ENCODE results near the gene KLF14.
"Not testable (repeated sequence)": the region's sequence is repeated elsewhere in the genome, so short reads cannot be mapped to it uniquely, and the experiment has no call there.

Gene KLF14

GRCh38 chr7:130733931-130734814 lies at the start of gene KLF14:
TSS of gene KLF14 (minus strand) at chr7:130734207. CDS start at chr7:130734033, 174 bp downstream.
- no peak for FAIRE-seq

GRCh38 chr7:130781346-130781745 lies 47.3 kb upstream of the KLF14 start:
- FAIRE-seq = no peak

- no peak for FAIRE-seq
Measured at GRCh38 chr7:130777426-130777825, 43.4 kb upstream of the KLF14 start.

- not testable (repeated sequence) for FAIRE-seq
Measured at GRCh38 chr7:130772456-130772855, 38.4 kb upstream of the KLF14 start.

- no peak for FAIRE-seq
Measured at GRCh38 chr7:130768854-130769253, 34.8 kb upstream of the KLF14 start.

GRCh38 chr7:130764569-130764968 lies 30.6 kb upstream of the KLF14 start:
- FAIRE-seq = not testable (repeated sequence)

- peak; percentile 98 for FAIRE-seq
Measured at GRCh38 chr7:130758429-130759056, 24.5 kb upstream of the KLF14 start.

- FAIRE-seq = no peak
Measured at GRCh38 chr7:130756316-130756715, 22.3 kb upstream of the KLF14 start.

GRCh38 chr7:130752424-130752823 lies 18.4 kb upstream of the KLF14 start:
- FAIRE-seq = no peak

GRCh38 chr7:130750755-130751154 lies 16.7 kb upstream of the KLF14 start:
- no peak for FAIRE-seq

- FAIRE-seq = no peak
Measured at GRCh38 chr7:130748531-130749389, 14.8 kb upstream of the KLF14 start.

GRCh38 chr7:130741331-130741995 lies 7.5 kb upstream of the KLF14 start:
- no peak for FAIRE-seq

- no peak for FAIRE-seq
Measured at GRCh38 chr7:130740606-130741005, 6.6 kb upstream of the KLF14 start.

GRCh38 chr7:130736298-130736900 lies 2.4 kb upstream of the KLF14 start:
- no peak for FAIRE-seq

- peak; percentile 44 for FAIRE-seq
Measured at GRCh38 chr7:130734815-130735716, 1.1 kb upstream of the KLF14 start.

GRCh38 chr7:130732980-130733930 lies 752 bp downstream of the KLF14 start:
- no peak for FAIRE-seq

GRCh38 chr7:130723784-130724183 lies 10.2 kb downstream of the KLF14 start:
- no peak for FAIRE-seq

GRCh38 chr7:130721486-130722277 lies 12.3 kb downstream of the KLF14 start:
- FAIRE-seq = no peak

GRCh38 chr7:130719541-130719940 lies 14.5 kb downstream of the KLF14 start:
- FAIRE-seq = no peak

Data from G401.6 (cell line).